ENCODE data around the gene HEATR1.

- TF ChIP-seq CTCF (IDR thresholded peaks at IDR 0.05) (no peak), POLR2A (IDR thresholded peaks at IDR 0.05) (no peak)
Observed at GRCh38 chr1:236627727-236628408, 23.6 kb upstream of the HEATR1 start.

Measured in lower leg skin (tissue), 3 donors.